GM12864 (cell line): Measurements from ENCODE around the gene RABIF.
"Not testable (repeated sequence)": the region's sequence is repeated elsewhere in the genome, so short reads cannot be mapped to it uniquely, and the experiment has no call there.

Source experiments
- DNase-seq: peaks from one replicate; pipeline ENCODE4 v3.0.0-alpha.2; 2011; ENCODE audit warnings: low read depth
- H3K4me3 ChIP-seq: 2 replicates; pipeline ENCODE4 v1.5.1; 2011; ENCODE audit warnings: mild to moderate bottlenecking, low read depth, low read length, control low read depth
- TF ChIP-seq, protein P1 (sequence below): IDR thresholded peaks from 2 replicates; pipeline ENCODE4 v1.5.1; 2011; ENCODE audit warnings: low read depth, mild to moderate bottlenecking, moderate library complexity, low read length, control low read depth, inconsistent platforms; ENCODE audit errors: missing control alignments

RABIF gene

DNA sequence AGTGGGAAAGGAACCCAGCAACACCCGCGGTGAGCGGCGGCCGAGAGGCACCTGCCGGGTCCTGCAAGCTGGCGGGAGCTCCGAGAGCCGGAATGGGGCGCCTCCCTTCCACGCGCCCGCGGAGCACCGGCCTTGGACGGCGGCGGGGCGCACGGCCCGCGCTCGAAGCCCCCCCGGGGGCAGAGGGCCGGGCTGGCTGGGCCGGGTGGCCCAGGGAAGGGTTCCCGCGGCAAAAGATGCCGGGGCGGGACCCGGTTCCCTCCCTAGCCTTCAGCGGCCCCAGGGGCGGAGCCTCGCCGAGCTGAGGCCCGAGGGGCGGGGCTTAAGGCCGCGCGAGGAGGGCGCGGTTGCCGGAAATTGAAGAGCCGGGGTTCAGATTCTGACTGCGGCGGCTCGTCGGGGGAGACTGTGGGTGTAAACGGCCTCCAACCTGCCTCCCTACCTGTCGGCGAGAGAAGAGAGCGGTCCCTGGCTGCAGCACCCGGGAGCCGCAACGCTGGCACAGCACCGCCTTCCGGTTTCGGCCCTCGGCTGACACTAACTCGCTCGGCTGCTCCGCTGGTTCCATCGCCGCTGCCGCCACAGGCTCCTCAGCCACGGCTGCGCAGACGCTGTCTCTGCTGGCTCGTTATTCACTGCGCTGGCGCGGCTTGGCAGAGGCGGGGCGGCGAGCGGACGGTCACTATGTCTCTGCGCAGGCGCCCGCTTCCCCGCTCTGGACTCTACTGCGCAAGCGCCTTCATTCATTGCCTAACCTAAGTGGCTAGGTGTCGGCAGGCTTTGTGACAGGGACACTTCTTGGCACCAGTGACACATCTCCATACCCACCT, at the start of gene RABIF:
Gene RABIF, minus strand, starts transcription at position 619 of the 830 bp plus-strand sequence. Its CDS starts 51 bp downstream, at position 568.
- TF ChIP-seq, protein P1, sequence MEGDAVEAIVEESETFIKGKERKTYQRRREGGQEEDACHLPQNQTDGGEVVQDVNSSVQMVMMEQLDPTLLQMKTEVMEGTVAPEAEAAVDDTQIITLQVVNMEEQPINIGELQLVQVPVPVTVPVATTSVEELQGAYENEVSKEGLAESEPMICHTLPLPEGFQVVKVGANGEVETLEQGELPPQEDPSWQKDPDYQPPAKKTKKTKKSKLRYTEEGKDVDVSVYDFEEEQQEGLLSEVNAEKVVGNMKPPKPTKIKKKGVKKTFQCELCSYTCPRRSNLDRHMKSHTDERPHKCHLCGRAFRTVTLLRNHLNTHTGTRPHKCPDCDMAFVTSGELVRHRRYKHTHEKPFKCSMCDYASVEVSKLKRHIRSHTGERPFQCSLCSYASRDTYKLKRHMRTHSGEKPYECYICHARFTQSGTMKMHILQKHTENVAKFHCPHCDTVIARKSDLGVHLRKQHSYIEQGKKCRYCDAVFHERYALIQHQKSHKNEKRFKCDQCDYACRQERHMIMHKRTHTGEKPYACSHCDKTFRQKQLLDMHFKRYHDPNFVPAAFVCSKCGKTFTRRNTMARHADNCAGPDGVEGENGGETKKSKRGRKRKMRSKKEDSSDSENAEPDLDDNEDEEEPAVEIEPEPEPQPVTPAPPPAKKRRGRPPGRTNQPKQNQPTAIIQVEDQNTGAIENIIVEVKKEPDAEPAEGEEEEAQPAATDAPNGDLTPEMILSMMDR, result peak; percentile 9
- peak; percentile 81 for DNase-seq
- H3K4me3 ChIP-seq, result peak within 1 kb of the TSS; percentile 92

DNA sequence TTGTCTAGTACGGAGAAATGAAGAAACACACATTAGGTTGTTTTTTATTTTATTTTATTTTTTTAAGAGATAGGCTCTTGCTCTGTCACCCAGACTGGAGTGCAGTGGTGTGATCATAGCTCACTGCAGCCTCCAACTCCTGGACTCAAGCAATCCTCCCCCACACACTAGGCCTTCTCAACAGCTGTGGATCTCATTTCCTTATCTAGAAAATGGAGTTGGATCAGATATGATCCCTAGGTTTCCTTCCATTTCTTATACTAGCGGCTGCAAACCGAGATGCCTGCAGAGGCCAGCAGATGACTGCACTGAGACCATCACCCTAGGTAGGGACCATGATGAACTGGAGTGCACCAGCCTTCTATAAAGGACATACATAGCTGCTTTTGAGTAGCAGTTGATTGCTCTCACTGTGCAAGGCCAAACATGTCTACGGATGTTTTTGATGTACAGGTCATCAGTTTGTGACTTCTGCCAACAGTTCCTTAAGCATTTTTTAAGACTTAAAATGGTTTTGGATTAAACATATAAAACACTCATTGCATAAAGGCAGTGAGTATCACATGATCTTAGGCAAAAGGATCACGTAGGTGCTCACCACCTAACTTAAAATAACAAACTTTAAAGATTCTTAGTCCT, 49.5 kb upstream of the RABIF start:
- H3K4me3 ChIP-seq, result no peak overlapping the region
- TF ChIP-seq, protein P1, result no peak
- no peak for DNase-seq

DNA sequence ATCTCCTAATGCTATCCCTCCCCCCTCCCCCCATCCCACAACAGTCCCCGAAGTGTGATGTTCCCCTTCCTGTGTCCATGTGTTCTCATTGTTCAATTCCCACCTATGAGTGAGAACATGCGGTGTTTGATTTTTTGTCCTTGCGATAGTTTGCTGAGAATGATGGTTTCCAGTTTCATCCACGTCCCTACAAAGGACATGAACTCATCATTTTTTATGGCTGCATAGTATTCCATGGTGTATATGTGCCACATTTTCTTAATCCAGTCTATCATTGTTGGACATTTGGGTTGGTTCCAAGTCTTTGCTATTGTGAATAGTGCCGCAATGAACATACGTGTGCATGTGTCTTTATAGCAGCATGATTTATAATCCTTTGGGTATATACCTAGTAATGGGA, 47.5 kb upstream of the RABIF start:
- not testable (repeated sequence) for H3K4me3 ChIP-seq, DNase-seq

DNA sequence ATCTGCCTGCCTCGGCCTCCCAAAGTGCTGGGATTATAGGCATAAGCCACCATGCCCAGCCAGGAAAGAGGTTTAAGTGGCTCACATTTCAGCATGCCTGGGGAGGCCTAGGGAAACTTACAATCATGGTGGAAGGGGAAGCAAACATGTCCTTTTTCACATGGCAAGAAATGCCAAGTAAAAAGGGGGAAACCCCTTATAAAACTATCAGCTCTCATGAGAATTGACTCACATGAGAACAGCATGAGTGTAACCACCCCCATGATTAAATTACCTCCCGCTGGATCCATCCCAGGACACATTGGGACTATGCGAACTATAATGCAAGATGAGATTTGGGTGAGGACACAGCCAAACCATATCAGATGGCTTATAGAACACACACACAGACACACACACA, 46.9 kb upstream of the RABIF start:
- TF ChIP-seq, protein P1, result no peak
- no peak for DNase-seq
- H3K4me3 ChIP-seq, result no peak overlapping the region

DNA sequence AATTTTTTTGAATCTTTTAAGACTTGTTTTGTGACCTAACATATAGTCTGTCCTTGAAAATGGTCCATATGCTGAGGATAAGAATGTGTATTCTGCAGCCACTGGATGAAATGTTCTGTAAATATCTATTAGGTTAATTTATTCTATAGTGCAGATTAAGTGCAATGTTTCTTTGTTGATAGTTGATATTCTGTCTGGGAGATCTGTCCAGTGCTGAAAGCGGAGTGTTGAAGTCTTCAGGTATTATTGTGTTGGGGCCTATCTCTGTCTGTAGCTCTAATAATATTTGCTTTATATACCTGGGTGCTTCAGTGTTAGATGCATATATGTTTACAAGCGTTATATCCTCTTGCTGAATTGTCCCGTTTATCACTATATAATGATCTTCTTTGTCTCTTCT, 45.8 kb upstream of the RABIF start:
- no peak for DNase-seq
- TF ChIP-seq, protein P1, result no peak
- H3K4me3 ChIP-seq, result no peak overlapping the region

DNA sequence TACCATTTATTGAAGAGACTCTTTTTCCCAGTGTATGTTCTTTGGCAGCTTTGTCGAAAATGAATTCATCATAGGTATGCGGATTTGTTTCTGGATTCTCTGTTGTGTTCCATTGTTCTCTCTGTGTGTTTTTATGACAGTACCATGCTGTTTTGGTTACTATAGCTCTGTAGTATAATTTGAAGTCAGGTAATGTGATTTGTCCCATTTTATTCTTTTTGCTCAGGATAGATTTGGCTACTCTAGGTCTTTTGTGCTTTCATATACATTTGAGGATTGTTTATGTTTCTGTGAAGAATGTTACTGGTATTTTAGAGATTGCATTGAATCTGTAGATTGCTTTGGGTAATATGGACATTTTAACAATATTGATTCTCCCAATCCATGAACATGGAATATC, 43.5 kb upstream of the RABIF start:
- H3K4me3 ChIP-seq, result no peak overlapping the region
- DNase-seq, result no peak
- TF ChIP-seq, protein P1, result no peak

DNA sequence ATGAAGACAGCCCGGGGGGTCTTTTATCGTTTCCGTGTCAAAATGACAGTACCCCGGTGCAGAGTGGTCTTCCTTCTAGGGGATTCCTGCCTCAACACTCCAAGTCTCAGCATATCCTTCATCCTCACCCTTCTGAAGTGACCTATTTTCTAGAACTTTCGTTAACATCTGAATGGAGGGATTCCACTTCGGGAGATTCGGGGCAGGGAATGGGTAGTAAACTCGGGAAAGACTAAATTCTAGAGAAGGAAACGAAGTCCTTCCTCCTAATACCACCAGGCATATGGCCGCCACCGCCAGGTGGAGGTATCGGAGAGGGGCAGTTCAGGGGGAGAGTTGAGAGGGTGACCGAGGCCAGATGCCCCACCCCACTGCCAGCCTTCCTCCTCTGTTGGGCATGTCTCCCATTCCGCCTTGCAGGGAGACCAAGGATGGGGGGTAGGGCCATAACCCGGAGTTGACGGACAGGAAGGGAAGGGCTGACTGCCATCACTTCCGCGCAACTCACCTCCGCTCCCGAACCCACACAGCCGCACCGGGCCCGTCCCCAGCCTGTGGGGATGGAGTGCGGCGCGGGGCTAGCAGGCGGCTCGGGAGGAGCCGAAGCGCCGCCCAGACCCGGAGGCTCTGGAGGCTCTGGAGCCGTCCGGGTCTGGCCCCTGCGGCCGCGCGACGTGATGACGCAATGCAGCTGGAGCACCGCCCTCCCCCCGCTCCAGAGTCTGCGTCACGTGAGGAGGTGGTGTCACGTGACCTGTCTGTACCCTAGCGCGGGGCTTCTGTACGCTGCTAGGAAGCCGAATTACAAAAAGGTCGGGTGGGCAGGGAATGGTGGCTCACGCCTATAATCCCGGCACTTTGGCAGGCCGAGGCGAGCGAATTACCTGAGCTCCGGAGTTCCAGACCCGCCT, 37.9 kb upstream of the RABIF start, which contains the start of gene KLHL12:
Gene KLHL12, minus strand, starts transcription at position 654 of the 911 bp plus-strand sequence. CDS start 2,072 bp downstream, outside the sequence.
- peak; percentile 89 for DNase-seq
- peak within 1 kb of the TSS; percentile 93 for H3K4me3 ChIP-seq
- TF ChIP-seq, protein P1, result peak; percentile 63
